Activated gamma-delta T cell treated with Interleukin-2 at 50 U/mL for 16 hours (primary cell): ENCODE measurements around the gene SUPT3H.

Experiments
- DNase-seq: peaks from one replicate; pipeline ENCODE4 v3.0.0-alpha.2; 2020

Gene SUPT3H

GRCh38 chr6:44976677-44977641 is 400.8 kb downstream of the SUPT3H start:
- DNase-seq: no peak

GRCh38 chr6:44974511-44974910 is 403.2 kb downstream of the SUPT3H start:
- DNase-seq: no peak

- DNase-seq: no peak
These were observed 405.0 kb downstream of the SUPT3H start for GRCh38 chr6:44972709-44973108.

GRCh38 chr6:44969446-44970185 is 408.1 kb downstream of the SUPT3H start:
- no peak for DNase-seq

- DNase-seq: no peak
These were observed 410.3 kb downstream of the SUPT3H start for GRCh38 chr6:44967481-44967880.

- DNase-seq: no peak
These were observed 411.2 kb downstream of the SUPT3H start for GRCh38 chr6:44966449-44967092.

GRCh38 chr6:44965708-44966107 is 412.0 kb downstream of the SUPT3H start:
- no peak for DNase-seq

GRCh38 chr6:44960898-44961297 is 416.8 kb downstream of the SUPT3H start:
- no peak for DNase-seq

GRCh38 chr6:44959651-44960050 is 418.1 kb downstream of the SUPT3H start:
- DNase-seq: no peak

GRCh38 chr6:44957156-44957555 is 420.6 kb downstream of the SUPT3H start:
- no peak for DNase-seq

- DNase-seq: no peak
These were observed 421.3 kb downstream of the SUPT3H start for GRCh38 chr6:44956396-44956795.

- no peak for DNase-seq
These were observed 422.6 kb downstream of the SUPT3H start for GRCh38 chr6:44955145-44955544.

GRCh38 chr6:44954281-44954680 is 423.5 kb downstream of the SUPT3H start:
- DNase-seq: no peak

- DNase-seq: no peak
These were observed 426.4 kb downstream of the SUPT3H start for GRCh38 chr6:44951253-44951747.

GRCh38 chr6:44949596-44950201 is 428.0 kb downstream of the SUPT3H start:
- no peak for DNase-seq

GRCh38 chr6:44943541-44943940 is 434.2 kb downstream of the SUPT3H start:
- DNase-seq: no peak

GRCh38 chr6:44942798-44943197 is 434.9 kb downstream of the SUPT3H start:
- DNase-seq: no peak

GRCh38 chr6:44942201-44942600 is 435.5 kb downstream of the SUPT3H start:
- DNase-seq: no peak

GRCh38 chr6:44940367-44940766 is 437.4 kb downstream of the SUPT3H start:
- no peak for DNase-seq

- no peak for DNase-seq
These were observed 441.9 kb downstream of the SUPT3H start for GRCh38 chr6:44935693-44936300.

GRCh38 chr6:44933108-44933507 is 444.6 kb downstream of the SUPT3H start:
- no peak for DNase-seq

- DNase-seq: peak; percentile 36
These were observed 445.1 kb downstream of the SUPT3H start for GRCh38 chr6:44932651-44933091.
